PC-3 (cell line): ENCODE measurements around the gene ACBD4. TPM values are rescaled to one million over a fixed set of nuclear protein-coding genes. Genes with fewer than 3 reads are reported as not detected.

Source experiments
- ATAC-seq: fragments of 200-7000 bp; cut with Tn5 transposase; 2 replicates; pipeline ENCODE4 v1.9.1; 2020; ENCODE audit warnings: mild to moderate bottlenecking, moderate library complexity
- BruUV-seq: library from RNA; stranded (reverse); fragments of 400-500 nt; replicated peaks from 2 replicates; lab custom pipeline; 2021; lab: Mats Ljungman, UMichigan
- CTCF ChIA-PET: fragments of 300-600 bp; sonication (Branson Sonifier 250); formaldehyde crosslinking; loops from one replicate; lab custom pipeline; 2022; ENCODE audit warnings: antibody characterized with exemption; lab: Charles Lee
- POLR2A ChIA-PET: fragments of 300-600 bp; sonication (Branson Sonifier 250); formaldehyde crosslinking; loops from one replicate; lab custom pipeline; 2022; ENCODE audit warnings: antibody characterized with exemption; ENCODE audit not compliant: unreplicated experiment; lab: Charles Lee
- DNase-seq: peaks from one replicate; pipeline ENCODE4 v3.0.0-alpha.2; 2015
- H2AFZ ChIP-seq: fragments of 300-600 bp; sonication (generic); 2 replicates; pipeline ENCODE4 v1.6.0; 2016; ENCODE audit warnings: antibody characterized with exemption, low read length
- H3F3A ChIP-seq: fragments of 300-600 bp; sonication (generic); one replicate; pipeline ENCODE4 v1.6.0; 2017; ENCODE audit warnings: antibody characterized with exemption, low read length, control low read depth, mild to moderate bottlenecking; ENCODE audit not compliant: unreplicated experiment
- H3K27ac ChIP-seq: fragments of 300-600 bp; sonication (generic); 2 replicates; pipeline ENCODE4 v1.5.1; 2016; ENCODE audit warnings: mild to moderate bottlenecking, low read length
- H3K27me3 ChIP-seq: fragments of 300-600 bp; sonication (generic); 2 replicates; pipeline ENCODE4 v1.6.1; 2016; ENCODE audit warnings: low read length, mixed read lengths
- H3K36me3 ChIP-seq: fragments of 300-600 bp; sonication (generic); 2 replicates; pipeline ENCODE4 v1.6.1; 2016; ENCODE audit warnings: low read depth, mixed run types, low read length, mixed read lengths
- H3K4me1 ChIP-seq: fragments of 300-600 bp; sonication (generic); 2 replicates; pipeline ENCODE4 v1.5.1; 2016; ENCODE audit warnings: low read length; ENCODE audit not compliant: insufficient read depth
- H3K4me2 ChIP-seq: fragments of 300-600 bp; sonication (generic); 2 replicates; pipeline ENCODE4 v1.6.0; 2016; ENCODE audit warnings: low read length
- H3K4me3 ChIP-seq: fragments of 300-600 bp; sonication (generic); 2 replicates; pipeline ENCODE4 v1.5.1; 2016; ENCODE audit warnings: mild to moderate bottlenecking, low read length, mixed read lengths
- H3K79me2 ChIP-seq: fragments of 300-600 bp; sonication (generic); 2 replicates; pipeline ENCODE4 v1.6.1; 2017; ENCODE audit warnings: low read length, mixed read lengths
- H3K9ac ChIP-seq: fragments of 300-600 bp; sonication (generic); 2 replicates; pipeline ENCODE4 v1.6.0; 2016; ENCODE audit warnings: mild to moderate bottlenecking, low read length
- H3K9me2 ChIP-seq: fragments of 300-600 bp; sonication (generic); replicated peaks from 2 replicates; pipeline ENCODE4 v1.6.1; 2016; ENCODE audit warnings: mixed run types, low read length, mixed read lengths
- H3K9me3 ChIP-seq: fragments of 300-600 bp; sonication (generic); 2 replicates; pipeline ENCODE4 v1.6.1; 2016; ENCODE audit warnings: low read length, mixed read lengths
- H4K20me1 ChIP-seq: fragments of 300-600 bp; sonication (generic); 2 replicates; pipeline ENCODE4 v1.6.1; 2016; ENCODE audit warnings: low read length, mixed read lengths
- EZH2 ChIP-seq: fragments of 300-600 bp; sonication (generic); IDR thresholded peaks from one replicate; pipeline ENCODE4 v1.6.1; 2017; ENCODE audit warnings: antibody characterized with exemption, mild to moderate bottlenecking, low read length; ENCODE audit not compliant: unreplicated experiment
- EZH2phosphoT487 ChIP-seq: fragments of 300-600 bp; sonication (generic); IDR thresholded peaks from 2 replicates; pipeline ENCODE4 v1.6.1; 2018; ENCODE audit warnings: mild to moderate bottlenecking, antibody characterized with exemption, low read length, borderline replicate concordance
- intact Hi-C: fragments of 100-400 bp; cut with micrococcal nuclease; formaldehyde crosslinking; loops from 2 replicates; pipeline ENCODE4 v1.9.0; 2023
- total RNA-seq: library from RNA; depleted of rRNA; stranded (reverse); fragments of >200 nt; gene quantifications from 2 replicates; pipeline ENCODE4 v1.2.3, GENCODE V29; 2014
- TF ChIP-seq, protein P1 (sequence below): fragments of 300-600 bp; sonication (generic); conservative IDR thresholded peaks from 2 replicates; pipeline ENCODE4 v1.5.1; 2017; ENCODE audit warnings: antibody characterized with exemption, low read depth, mild to moderate bottlenecking, low read length

The ACBD4 gene
- total RNA-seq, 1 experiment from 2014 or later: 12.9 TPM

DNA sequence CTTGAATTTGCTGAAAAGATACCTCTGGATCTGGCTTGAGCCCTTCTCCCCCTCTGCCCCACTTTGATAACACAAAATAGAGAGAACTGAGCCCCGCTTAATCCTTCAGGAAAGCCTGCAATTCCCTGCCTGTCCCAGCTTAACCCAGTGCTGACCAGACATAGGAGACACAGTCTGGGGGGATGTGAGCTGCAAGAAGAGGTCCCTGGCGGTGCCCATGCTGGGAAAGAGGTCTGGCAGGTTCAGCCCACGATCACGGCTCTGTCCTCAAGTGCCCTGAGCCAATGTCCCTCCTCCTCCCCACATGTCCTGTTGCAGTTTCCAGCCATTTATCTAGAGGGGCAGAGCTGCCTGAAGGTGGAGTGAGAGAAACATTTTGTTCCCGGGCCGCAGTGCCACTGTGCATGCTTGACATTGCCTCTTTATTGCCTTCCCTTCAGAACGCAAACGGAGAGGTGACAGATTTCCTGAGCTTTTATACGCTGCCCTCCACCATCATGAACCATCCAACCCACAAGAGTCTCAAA, 32.2 kb upstream of the ACBD4 start:
- DNase-seq (no peak), ATAC-seq (no peak)
- intact Hi-C loops: no loop called here
- H3F3A ChIP-seq: peaks cover 3% of the 10 kb centered on the region
- no TSS peak for BruUV-seq
- peaks cover 75% of the 10 kb centered on the region for H3K36me3 ChIP-seq
- H3K9me3 ChIP-seq: no peaks in the 10 kb centered on the region
- no peaks in the 10 kb centered on the region for H3K4me1 ChIP-seq
- H3K9me2 ChIP-seq: no peaks in the 10 kb centered on the region
- ChIA-PET CTCF (no interaction called here), POLR2A (no interaction called here)
- TF ChIP-seq, protein P1, sequence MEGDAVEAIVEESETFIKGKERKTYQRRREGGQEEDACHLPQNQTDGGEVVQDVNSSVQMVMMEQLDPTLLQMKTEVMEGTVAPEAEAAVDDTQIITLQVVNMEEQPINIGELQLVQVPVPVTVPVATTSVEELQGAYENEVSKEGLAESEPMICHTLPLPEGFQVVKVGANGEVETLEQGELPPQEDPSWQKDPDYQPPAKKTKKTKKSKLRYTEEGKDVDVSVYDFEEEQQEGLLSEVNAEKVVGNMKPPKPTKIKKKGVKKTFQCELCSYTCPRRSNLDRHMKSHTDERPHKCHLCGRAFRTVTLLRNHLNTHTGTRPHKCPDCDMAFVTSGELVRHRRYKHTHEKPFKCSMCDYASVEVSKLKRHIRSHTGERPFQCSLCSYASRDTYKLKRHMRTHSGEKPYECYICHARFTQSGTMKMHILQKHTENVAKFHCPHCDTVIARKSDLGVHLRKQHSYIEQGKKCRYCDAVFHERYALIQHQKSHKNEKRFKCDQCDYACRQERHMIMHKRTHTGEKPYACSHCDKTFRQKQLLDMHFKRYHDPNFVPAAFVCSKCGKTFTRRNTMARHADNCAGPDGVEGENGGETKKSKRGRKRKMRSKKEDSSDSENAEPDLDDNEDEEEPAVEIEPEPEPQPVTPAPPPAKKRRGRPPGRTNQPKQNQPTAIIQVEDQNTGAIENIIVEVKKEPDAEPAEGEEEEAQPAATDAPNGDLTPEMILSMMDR: no peak
- TF ChIP-seq EZH2 (no peak), EZH2phosphoT487 (no peak)
- no peaks in the 10 kb centered on the region for H3K79me2 ChIP-seq
- no peak overlapping the region for H3K4me3 ChIP-seq
- no peak overlapping the region for H3K4me2 ChIP-seq
- no peaks in the 10 kb centered on the region for H3K27me3 ChIP-seq
- H3K27ac ChIP-seq: no peak overlapping the region
- no peak overlapping the region for H3K9ac ChIP-seq
- H2AFZ ChIP-seq: no peak overlapping the region
- no peaks in the 10 kb centered on the region for H4K20me1 ChIP-seq

DNA sequence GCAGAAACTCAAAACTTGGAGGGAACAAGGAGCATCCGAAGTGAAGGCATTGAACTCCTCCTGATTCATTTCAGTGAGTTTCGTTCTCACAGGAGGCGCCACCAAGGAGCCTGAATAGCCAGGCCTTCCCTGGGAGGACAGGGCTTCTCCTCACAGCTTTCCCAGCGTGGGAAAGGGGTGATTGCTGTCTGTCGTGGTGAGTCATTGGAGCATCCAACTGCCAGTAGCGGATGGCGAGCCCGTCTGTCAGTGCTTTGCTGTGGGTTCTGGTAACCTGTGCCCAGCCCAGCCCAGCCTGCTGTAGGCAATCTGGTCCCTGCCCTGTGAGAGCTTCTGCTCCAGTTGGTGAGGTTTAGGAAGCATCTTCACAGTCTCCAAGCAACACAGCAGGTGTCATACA, 31.5 kb upstream of the ACBD4 start:
- ChIA-PET POLR2A (no interaction called here), CTCF (interaction anchor here (2.4 kb wide), 1 partner anchor 31 kb away, joined by 15 read pairs; the partner anchor contains the start of gene ACBD4)
- Histone ChIP-seq H3K27me3 (no peaks in the 10 kb centered on the region), H3K9me2 (no peaks in the 10 kb centered on the region), H3K36me3 (peaks cover 73% of the 10 kb centered on the region), H3K4me1 (no peaks in the 10 kb centered on the region), H3K4me3 (no peak overlapping the region), H3K9ac (no peak overlapping the region), H3K79me2 (no peaks in the 10 kb centered on the region), H3K27ac (no peak overlapping the region), H3F3A (peaks cover 3% of the 10 kb centered on the region), H3K4me2 (no peak overlapping the region), H2AFZ (no peak overlapping the region), H3K9me3 (no peaks in the 10 kb centered on the region), H4K20me1 (no peaks in the 10 kb centered on the region)
- BruUV-seq: no TSS peak
- intact Hi-C loops: no loop called here
- no peak for DNase-seq
- ATAC-seq: no peak
- TF ChIP-seq EZH2: no peak
- no peak for TF ChIP-seq EZH2phosphoT487
- TF ChIP-seq, protein P1: no peak

DNA sequence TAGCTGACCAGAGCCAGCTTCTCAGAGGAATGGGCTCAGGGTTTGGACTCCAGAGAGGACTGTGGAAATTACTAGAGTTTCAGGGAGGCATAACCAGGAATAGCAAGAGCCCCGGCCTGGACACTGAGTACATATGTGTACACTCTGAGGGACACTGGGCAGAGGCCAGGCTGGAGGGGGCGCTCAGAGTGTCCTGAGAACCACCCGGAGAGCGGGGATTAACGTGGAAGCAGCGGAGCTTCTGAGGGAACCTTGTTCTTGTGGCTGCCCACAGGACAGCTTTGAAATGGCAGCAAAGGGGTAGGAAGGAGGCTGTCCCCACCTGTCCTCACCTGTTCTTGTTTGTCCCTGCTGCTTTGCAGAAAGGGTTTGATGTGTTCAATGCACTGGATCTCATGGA, 31.0 kb upstream of the ACBD4 start:
- BruUV-seq: no TSS peak
- Histone ChIP-seq H3K79me2 (no peaks in the 10 kb centered on the region), H3K9me3 (no peaks in the 10 kb centered on the region), H2AFZ (no peak overlapping the region), H3K27ac (no peak overlapping the region), H3F3A (peaks cover 3% of the 10 kb centered on the region), H3K27me3 (no peaks in the 10 kb centered on the region), H3K9ac (no peak overlapping the region), H3K36me3 (peaks cover 70% of the 10 kb centered on the region), H3K4me3 (no peak overlapping the region), H4K20me1 (no peaks in the 10 kb centered on the region), H3K4me1 (no peaks in the 10 kb centered on the region), H3K4me2 (no peak overlapping the region), H3K9me2 (no peaks in the 10 kb centered on the region)
- CTCF ChIA-PET: interaction anchor here (2.4 kb wide), 1 partner anchor 31 kb away, joined by 15 read pairs; the partner anchor contains the start of gene ACBD4
- TF ChIP-seq EZH2 (no peak), EZH2phosphoT487 (no peak)
- TF ChIP-seq, protein P1: no peak
- POLR2A ChIA-PET: no interaction called here
- DNase-seq (no peak), ATAC-seq (no peak)
- intact Hi-C loops: no loop called here
